Progenitor cell of endocrine pancreas (in vitro differentiated cells): ENCODE measurements around the gene TAS1R2. TPM values are rescaled to one million over a fixed set of nuclear protein-coding genes. Genes with fewer than 3 reads are reported as not detected.
A peak's percentile ranks its signal among the peaks of the same experiment; 100 is the strongest.

Source experiments
- DNase-seq: peaks from one replicate; pipeline ENCODE4 v3.0.0; 2021; ENCODE audit warnings: low spot score; ENCODE audit not compliant: unreplicated experiment
- H3K27ac Mint-ChIP-seq: 2 replicates; pipeline ENCODE4 v1.8.0; 2021; ENCODE audit warnings: mild to moderate bottlenecking, moderate library complexity, mixed read lengths
- H3K27me3 Mint-ChIP-seq: 2 replicates; pipeline ENCODE4 v1.8.0; 2021; ENCODE audit warnings: mixed read lengths
- H3K36me3 Mint-ChIP-seq: 2 replicates; pipeline ENCODE4 v1.8.0; 2022; ENCODE audit warnings: mixed read lengths; ENCODE audit not compliant: insufficient read depth
- H3K4me1 Mint-ChIP-seq: 2 replicates; pipeline ENCODE4 v1.8.0; 2021; ENCODE audit warnings: low read depth, mixed read lengths
- H3K4me3 Mint-ChIP-seq: 2 replicates; pipeline ENCODE4 v1.8.0; 2021; ENCODE audit warnings: low read depth, mild to moderate bottlenecking, moderate library complexity, mixed read lengths
- H3K9me3 Mint-ChIP-seq: 2 replicates; pipeline ENCODE4 v1.8.0; 2021; ENCODE audit warnings: low read depth, mixed read lengths
- total RNA-seq: library from RNA; stranded (reverse); gene quantifications from 2 replicates; pipeline ENCODE4 v1.2.1, GENCODE V29; 2021
- TF ChIP-seq, protein P1 (sequence below): fragments of 200-600 bp; sonication (generic); IDR thresholded peaks from one replicate; pipeline ENCODE4 v1.5.0; 2021; ENCODE audit warnings: antibody characterized with exemption, mild to moderate bottlenecking; ENCODE audit not compliant: unreplicated experiment

Gene TAS1R2
- total RNA-seq, 1 donor from 2014 or later = not detected

- Mint-ChIP-seq H3K27me3 (no peaks in the 10 kb centered on the region), H3K9me3 (no peaks in the 10 kb centered on the region), H3K4me3 (no peak overlapping the region), H3K4me1 (peaks cover 3% of the 10 kb centered on the region), H3K27ac (no peak overlapping the region), H3K36me3 (no peaks in the 10 kb centered on the region)
- TF ChIP-seq, protein P1, sequence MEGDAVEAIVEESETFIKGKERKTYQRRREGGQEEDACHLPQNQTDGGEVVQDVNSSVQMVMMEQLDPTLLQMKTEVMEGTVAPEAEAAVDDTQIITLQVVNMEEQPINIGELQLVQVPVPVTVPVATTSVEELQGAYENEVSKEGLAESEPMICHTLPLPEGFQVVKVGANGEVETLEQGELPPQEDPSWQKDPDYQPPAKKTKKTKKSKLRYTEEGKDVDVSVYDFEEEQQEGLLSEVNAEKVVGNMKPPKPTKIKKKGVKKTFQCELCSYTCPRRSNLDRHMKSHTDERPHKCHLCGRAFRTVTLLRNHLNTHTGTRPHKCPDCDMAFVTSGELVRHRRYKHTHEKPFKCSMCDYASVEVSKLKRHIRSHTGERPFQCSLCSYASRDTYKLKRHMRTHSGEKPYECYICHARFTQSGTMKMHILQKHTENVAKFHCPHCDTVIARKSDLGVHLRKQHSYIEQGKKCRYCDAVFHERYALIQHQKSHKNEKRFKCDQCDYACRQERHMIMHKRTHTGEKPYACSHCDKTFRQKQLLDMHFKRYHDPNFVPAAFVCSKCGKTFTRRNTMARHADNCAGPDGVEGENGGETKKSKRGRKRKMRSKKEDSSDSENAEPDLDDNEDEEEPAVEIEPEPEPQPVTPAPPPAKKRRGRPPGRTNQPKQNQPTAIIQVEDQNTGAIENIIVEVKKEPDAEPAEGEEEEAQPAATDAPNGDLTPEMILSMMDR = no peak
- DNase-seq = no peak
Measured at GRCh38 chr1:18890706-18891425, 31.4 kb upstream of the TAS1R2 start.

- no peaks in the 10 kb centered on the region for H3K27me3 Mint-ChIP-seq
- no peaks in the 10 kb centered on the region for H3K4me1 Mint-ChIP-seq
- H3K4me3 Mint-ChIP-seq = no peak overlapping the region
- no peaks in the 10 kb centered on the region for H3K9me3 Mint-ChIP-seq
- H3K27ac Mint-ChIP-seq = no peak overlapping the region
- DNase-seq = no peak
- TF ChIP-seq, protein P1 = no peak
- peaks cover 7% of the 10 kb centered on the region for H3K36me3 Mint-ChIP-seq
Measured at GRCh38 chr1:18886003-18886335, 26.5 kb upstream of the TAS1R2 start.

DNA sequence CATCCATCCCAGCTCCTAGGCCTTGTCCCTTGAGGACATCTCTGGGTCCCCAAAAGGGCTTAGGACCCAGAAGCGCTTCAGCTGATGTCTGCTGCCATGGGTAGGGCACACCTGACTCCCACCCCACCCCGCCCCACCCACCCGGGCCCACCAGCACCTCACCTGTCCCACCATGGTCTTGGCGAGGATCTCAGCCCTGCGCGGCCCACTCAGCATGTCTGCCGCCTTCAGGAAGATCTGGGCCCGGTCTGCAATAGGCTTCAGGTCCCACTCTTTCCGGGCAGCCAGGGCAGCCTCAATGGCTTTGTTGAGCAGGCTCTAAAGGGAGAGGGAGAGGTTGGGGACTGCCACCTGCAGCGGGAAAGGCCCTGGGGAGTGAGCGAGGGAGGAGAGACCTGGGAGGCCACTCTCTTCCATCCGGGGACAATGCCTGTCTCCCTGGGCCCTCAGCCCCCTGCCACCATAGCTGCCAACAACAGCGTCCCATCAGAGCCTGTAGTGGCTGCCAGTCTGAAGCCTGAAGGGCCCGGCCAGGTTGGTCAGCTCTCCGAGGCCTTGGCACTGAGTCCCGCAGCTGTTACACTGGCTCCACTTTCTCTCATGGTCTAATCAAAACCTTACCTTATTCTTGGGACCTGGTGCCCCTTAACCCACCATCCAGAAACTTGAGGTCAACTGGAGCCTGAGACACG, 26.0 kb upstream of the TAS1R2 start:
- TF ChIP-seq, protein P1 = no peak
- Mint-ChIP-seq H3K4me3 (no peak overlapping the region), H3K9me3 (no peaks in the 10 kb centered on the region), H3K27me3 (no peaks in the 10 kb centered on the region), H3K36me3 (peaks cover 8% of the 10 kb centered on the region), H3K27ac (no peak overlapping the region), H3K4me1 (no peaks in the 10 kb centered on the region)
- DNase-seq = no peak

- H3K4me1 Mint-ChIP-seq = no peaks in the 10 kb centered on the region
- TF ChIP-seq, protein P1 = no peak
- no peak overlapping the region for H3K4me3 Mint-ChIP-seq
- H3K36me3 Mint-ChIP-seq = peaks cover 8% of the 10 kb centered on the region
- H3K27me3 Mint-ChIP-seq = no peaks in the 10 kb centered on the region
- no peaks in the 10 kb centered on the region for H3K9me3 Mint-ChIP-seq
- DNase-seq = no peak
- no peak overlapping the region for H3K27ac Mint-ChIP-seq
Measured at GRCh38 chr1:18884727-18885126, 25.3 kb upstream of the TAS1R2 start.

- TF ChIP-seq, protein P1 = no peak
- H3K27ac Mint-ChIP-seq = peak overlapping the region; percentile 33
- peaks cover 8% of the 10 kb centered on the region for H3K36me3 Mint-ChIP-seq
Measured at GRCh38 chr1:18884419-18884717, 24.9 kb upstream of the TAS1R2 start.

More at GRCh38 chr1:18884419-18884717, 24.9 kb upstream of the TAS1R2 start:
- no peaks in the 10 kb centered on the region for H3K27me3 Mint-ChIP-seq
- no peak overlapping the region for H3K4me3 Mint-ChIP-seq
- H3K4me1 Mint-ChIP-seq = no peaks in the 10 kb centered on the region
- no peak for DNase-seq
- H3K9me3 Mint-ChIP-seq = no peaks in the 10 kb centered on the region
